Kidney (tissue), 14 donors: Measurements from ENCODE around the gene STK24. TPM values are rescaled to one million over a fixed set of nuclear protein-coding genes. Genes with fewer than 3 reads are reported as not detected.

ENCODE experiments used
- DNase-seq, 5 donors: peaks; one replicate each; pipeline ENCODE4 v3.0.0-alpha.2; 2013 to 2020
- FAIRE-seq: peaks from 2 replicates; lab custom pipeline; 2012; peaks lifted over from hg19 to GRCh38; lab: Jason Lieb, UNC
- H3K27ac ChIP-seq, 2 donors: one replicate each; pipeline ENCODE4 v1.7.0; 2013; ENCODE audit warnings: low read depth in 2 of 2, low read length in 2 of 2, inconsistent platforms in 1 of 2
- H3K27me3 ChIP-seq: one replicate; pipeline ENCODE4 v1.7.1; 2013; ENCODE audit warnings: low read length, inconsistent platforms; ENCODE audit not compliant: control insufficient read depth, insufficient read depth
- H3K36me3 ChIP-seq, 3 donors: one replicate each; pipeline versions ENCODE4 v1.7.0 to v1.7.1; 2013; ENCODE audit warnings: low read length in 3 of 3, control low read depth in 1 of 3, inconsistent platforms in 1 of 3; ENCODE audit not compliant: insufficient read depth in 3 of 3, control insufficient read depth in 2 of 3
- H3K4me1 ChIP-seq, 3 donors: one replicate each; pipeline versions ENCODE4 v1.7.0 to v1.7.1; 2013; ENCODE audit warnings: low read length in 3 of 3, inconsistent platforms in 1 of 3, low read depth in 1 of 3; ENCODE audit not compliant: control insufficient read depth in 2 of 3, insufficient read depth in 2 of 3
- H3K4me3 ChIP-seq, 3 donors: one replicate each; pipeline versions ENCODE4 v1.7.0 to v1.8.1; 2013; ENCODE audit warnings: low read length in 3 of 3, control low read depth in 1 of 3, inconsistent platforms in 1 of 3
- H3K9ac ChIP-seq, 3 donors: one replicate each; pipeline versions ENCODE4 v1.7.0 to v1.7.1; 2013; ENCODE audit warnings: low read length in 3 of 3, control low read depth in 1 of 3, inconsistent platforms in 1 of 3
- H3K9me3 ChIP-seq, 3 donors: one replicate each; pipeline versions ENCODE4 v1.7.0 to v1.7.1; 2013; ENCODE audit warnings: low read length in 3 of 3, control low read depth in 1 of 3, inconsistent platforms in 1 of 3; ENCODE audit not compliant: control insufficient read depth in 2 of 3, insufficient read depth in 1 of 3
- CTCF ChIP-seq: IDR thresholded peaks from 3 replicates; pipeline ENCODE4 v1.5.1; 2012; ENCODE audit warnings: mild to moderate bottlenecking, moderate library complexity, borderline replicate concordance; ENCODE audit not compliant: insufficient read depth; ENCODE audit errors: extremely low read depth
- intact Hi-C: fragments of 100-400 bp; cut with DNase I; formaldehyde crosslinking; loops from one replicate; pipeline ENCODE4 v1.11.1; 2022
- polyA plus RNA-seq: library from polyadenylated mRNA; stranded (reverse); fragments of 350-450 nt; fragmentation: Illumina TruSeq; extraction: RNeasy Lipid Tissue Mini Kit (QIAGEN cat#74804); gene quantifications from one replicate; pipeline ENCODE4 v1.2.3, GENCODE V29; 2014; ENCODE audit warnings: low read depth, low replicate concordance; ENCODE audit not compliant: insufficient read depth
- total RNA-seq: library from RNA; stranded (reverse); fragmentation: NEBNext Ultra II Directional; extraction: Animal tissue kit (Norgen Biotek cat#: 25700); gene quantifications from one replicate; pipeline ENCODE4 v1.2.1, GENCODE V29; 2021
- donor health status: control.
- donor health status: control.
- donor health status: control.
- donor health status: control.
- donor health status: control.
- donor health status: DM: yes; HTN: yes; CAD: no.
- donor health status: Normal renal cell carcinoma (clear cell type).

The STK24 gene
- total and polyA plus RNA-seq, 2 donors from 2014 or later, result 56.7 to 122 TPM

GRCh38 chr13:98468929-98469328 is 108.0 kb downstream of the STK24 start:
- Histone ChIP-seq H3K9ac (no peak overlapping the region), H3K4me1 (peaks cover 3 to 7% (median 4%) of the 10 kb centered on the region in 3 donors), H3K4me3 (no peak overlapping the region), H3K27me3 (no peaks in the 10 kb centered on the region), H3K27ac (no peak overlapping the region), H3K36me3 (peaks cover 6 to 37% (median 23%) of the 10 kb centered on the region in 3 donors), H3K9me3 (no peaks in the 10 kb centered on the region)
- DNase-seq, result peak in 1 of 5 donors; percentile 61
- no peak for TF ChIP-seq CTCF
- FAIRE-seq, result no peak
- intact Hi-C loops, result no loop called here

GRCh38 chr13:98468361-98468760 is 108.5 kb downstream of the STK24 start:
- Histone ChIP-seq H3K36me3 (peaks cover 3 to 33% (median 25%) of the 10 kb centered on the region in 3 donors), H3K9me3 (no peaks in the 10 kb centered on the region), H3K27me3 (no peaks in the 10 kb centered on the region), H3K4me3 (no peak overlapping the region), H3K9ac (no peak overlapping the region), H3K4me1 (peaks cover 2 to 4% (median 3%) of the 10 kb centered on the region in 3 donors), H3K27ac (no peak overlapping the region)
- FAIRE-seq (no peak), DNase-seq (peak in 4 of 5 donors; percentile 29 to 83 (median 75))
- intact Hi-C loops, result no loop called here
- no peak for TF ChIP-seq CTCF

- H3K9me3 ChIP-seq, result no peaks in the 10 kb centered on the region
- H3K27me3 ChIP-seq, result no peaks in the 10 kb centered on the region
- intact Hi-C loops, result no loop called here
- peaks cover 2 to 4% (median 3%) of the 10 kb centered on the region in 3 donors for H3K4me1 ChIP-seq
- H3K27ac ChIP-seq, result no peak overlapping the region
- no peak for FAIRE-seq
- H3K4me3 ChIP-seq, result no peak overlapping the region
- no peak overlapping the region for H3K9ac ChIP-seq
- DNase-seq, result peak in 1 of 5 donors; percentile 39
- peaks cover 3 to 33% (median 33%) of the 10 kb centered on the region in 3 donors for H3K36me3 ChIP-seq
- TF ChIP-seq CTCF, result no peak
These were observed 109.5 kb downstream of the STK24 start for GRCh38 chr13:98467263-98467985.
